Loucy (cell line): ENCODE results near the gene TMEM178B.

Experiments
- H2AFZ ChIP-seq: fragments of 200-600 bp; sonication (generic); 2 replicates; pipeline ENCODE4 v1.6.0; 2016; ENCODE audit warnings: antibody characterized with exemption, mild to moderate bottlenecking, low read length, moderate library complexity
- H3F3A ChIP-seq: fragments of 200-600 bp; 2 replicates; pipeline ENCODE4 v1.6.0; 2016; ENCODE audit warnings: antibody characterized with exemption, low read depth, mild to moderate bottlenecking
- H3K27me3 ChIP-seq: fragments of 200-600 bp; sonication (generic); 2 replicates; pipeline ENCODE4 v1.6.1; 2014; ENCODE audit warnings: low read length, mild to moderate bottlenecking; ENCODE audit not compliant: insufficient read depth, poor library complexity, severe bottlenecking
- H3K36me3 ChIP-seq: fragments of 200-600 bp; sonication (generic); 2 replicates; pipeline ENCODE4 v1.6.1; 2016; ENCODE audit warnings: low read length; ENCODE audit not compliant: insufficient read depth
- H3K4me1 ChIP-seq: fragments of 200-600 bp; sonication (generic); 2 replicates; pipeline ENCODE4 v1.5.1; 2014; ENCODE audit warnings: low read length, mild to moderate bottlenecking; ENCODE audit not compliant: insufficient read depth, poor library complexity, severe bottlenecking
- H3K4me2 ChIP-seq: fragments of 200-600 bp; sonication (generic); 2 replicates; pipeline ENCODE4 v1.6.0; 2014; ENCODE audit warnings: antibody characterized with exemption, low read length, low read depth, mild to moderate bottlenecking; ENCODE audit not compliant: poor library complexity, severe bottlenecking
- H3K4me3 ChIP-seq: fragments of 200-600 bp; sonication (generic); 2 replicates; pipeline ENCODE4 v1.5.1; 2014; ENCODE audit warnings: low read length, mild to moderate bottlenecking, mixed read lengths; ENCODE audit not compliant: poor library complexity, severe bottlenecking
- H3K79me2 ChIP-seq: fragments of 200-600 bp; sonication (generic); 2 replicates; pipeline ENCODE4 v1.6.1; 2014; ENCODE audit warnings: low read length; ENCODE audit not compliant: insufficient read depth
- H3K9ac ChIP-seq: fragments of 200-600 bp; sonication (generic); 2 replicates; pipeline ENCODE4 v1.6.0; 2014; ENCODE audit warnings: mild to moderate bottlenecking, low read depth, low read length, moderate library complexity; ENCODE audit not compliant: poor library complexity, severe bottlenecking
- H3K9me2 ChIP-seq: fragments of 200-600 bp; sonication (generic); replicated peaks from 2 replicates; pipeline ENCODE4 v1.6.1; 2016; ENCODE audit warnings: low read depth, low read length, mixed read lengths
- H3K9me3 ChIP-seq: fragments of 200-600 bp; sonication (generic); 2 replicates; pipeline ENCODE4 v1.6.1; 2014; ENCODE audit warnings: mild to moderate bottlenecking, antibody characterized with exemption, low read length, low read depth; ENCODE audit not compliant: insufficient read depth
- H4K20me1 ChIP-seq: fragments of 200-600 bp; sonication (generic); 2 replicates; pipeline ENCODE4 v1.6.0; 2014; ENCODE audit warnings: antibody characterized with exemption, low read length, mild to moderate bottlenecking; ENCODE audit not compliant: insufficient read depth, poor library complexity, severe bottlenecking
- CTCF ChIP-seq: fragments of 200-600 bp; sonication (generic); conservative IDR thresholded peaks from 2 replicates; pipeline ENCODE4 v1.5.1; 2014; ENCODE audit warnings: mild to moderate bottlenecking, antibody characterized with exemption, low read length
- EZH2phosphoT487 ChIP-seq: fragments of 200-600 bp; IDR thresholded peaks from 2 replicates; pipeline ENCODE4 v1.6.1; 2018; ENCODE audit warnings: antibody characterized with exemption, mild to moderate bottlenecking, moderate library complexity, borderline replicate concordance

TMEM178B gene

GRCh38 chr7:141145630-141145982 lies 71.7 kb downstream of the TMEM178B start:
- Histone ChIP-seq H3F3A (no peaks in the 10 kb centered on the region), H3K27me3 (no peaks in the 10 kb centered on the region), H3K4me1 (no peaks in the 10 kb centered on the region), H4K20me1 (no peaks in the 10 kb centered on the region), H3K79me2 (no peaks in the 10 kb centered on the region), H3K4me2 (no peak overlapping the region), H3K9ac (no peak overlapping the region), H2AFZ (no peak overlapping the region), H3K9me2 (no peaks in the 10 kb centered on the region), H3K4me3 (no peak overlapping the region), H3K36me3 (no peaks in the 10 kb centered on the region), H3K9me3 (no peaks in the 10 kb centered on the region)
- TF ChIP-seq EZH2phosphoT487, result no peak

GRCh38 chr7:141147482-141147881 lies 73.6 kb downstream of the TMEM178B start:
- H3K9me2 ChIP-seq, result no peaks in the 10 kb centered on the region
- H3K9me3 ChIP-seq, result no peaks in the 10 kb centered on the region
- H2AFZ ChIP-seq, result no peak overlapping the region
- H3K9ac ChIP-seq, result no peak overlapping the region
- H3K4me2 ChIP-seq, result no peak overlapping the region
- TF ChIP-seq CTCF (no peak), EZH2phosphoT487 (no peak)
- no peaks in the 10 kb centered on the region for H3K4me1 ChIP-seq
- no peaks in the 10 kb centered on the region for H4K20me1 ChIP-seq
- H3K36me3 ChIP-seq, result no peaks in the 10 kb centered on the region
- H3F3A ChIP-seq, result no peaks in the 10 kb centered on the region
- no peaks in the 10 kb centered on the region for H3K79me2 ChIP-seq
- H3K27me3 ChIP-seq, result no peaks in the 10 kb centered on the region
- H3K4me3 ChIP-seq, result no peak overlapping the region

GRCh38 chr7:141150465-141150864 lies 76.6 kb downstream of the TMEM178B start:
- no peak for TF ChIP-seq CTCF
- no peak for TF ChIP-seq EZH2phosphoT487
- Histone ChIP-seq H3K4me1 (no peaks in the 10 kb centered on the region), H3K36me3 (no peaks in the 10 kb centered on the region), H2AFZ (no peak overlapping the region), H3K9me3 (no peaks in the 10 kb centered on the region), H3K9me2 (no peaks in the 10 kb centered on the region), H3K27me3 (no peaks in the 10 kb centered on the region), H3K79me2 (no peaks in the 10 kb centered on the region), H3F3A (no peaks in the 10 kb centered on the region), H4K20me1 (no peaks in the 10 kb centered on the region), H3K4me3 (no peak overlapping the region), H3K9ac (no peak overlapping the region), H3K4me2 (no peak overlapping the region)

GRCh38 chr7:141151746-141152145 lies 77.9 kb downstream of the TMEM178B start:
- Histone ChIP-seq H2AFZ (no peak overlapping the region), H3K4me2 (no peak overlapping the region), H3K9ac (no peak overlapping the region), H3K79me2 (no peaks in the 10 kb centered on the region), H3K9me3 (no peaks in the 10 kb centered on the region), H3K4me3 (no peak overlapping the region), H3K27me3 (no peaks in the 10 kb centered on the region), H3F3A (no peaks in the 10 kb centered on the region), H3K36me3 (no peaks in the 10 kb centered on the region), H3K4me1 (no peaks in the 10 kb centered on the region), H4K20me1 (no peaks in the 10 kb centered on the region), H3K9me2 (no peaks in the 10 kb centered on the region)
- no peak for TF ChIP-seq EZH2phosphoT487
- TF ChIP-seq CTCF, result no peak
